HCT116 (cell line): ENCODE results near the gene RBMS1. TPM values are rescaled to one million over a fixed set of nuclear protein-coding genes. Genes with fewer than 3 reads are reported as not detected.

ENCODE experiments used
- ATAC-seq: fragments of 200-7000 bp; cut with Tn5 transposase; 2 replicates; pipeline ENCODE4 v1.9.1; 2020; ENCODE audit warnings: mild to moderate bottlenecking, moderate library complexity
- BruUV-seq: library from RNA; stranded (reverse); fragments of 400-500 nt; replicated peaks from 2 replicates; lab custom pipeline; 2021; lab: Mats Ljungman, UMichigan
- CTCF ChIA-PET: fragments of 300-600 bp; sonication (Branson Sonifier 250); formaldehyde crosslinking; loops from one replicate; lab custom pipeline; 2021; ENCODE audit warnings: antibody characterized with exemption; lab: Charles Lee
- POLR2A ChIA-PET: fragments of 300-600, 350-600 bp; sonication (Branson Sonifier 250); formaldehyde crosslinking; loops from one replicate; lab custom pipeline; 2021; ENCODE audit warnings: antibody characterized with exemption; lab: Charles Lee
- RAD21 ChIA-PET, 2 experiments: fragments of 300-600 bp; sonication (Branson Sonifier 250); formaldehyde crosslinking; loops; one replicate each; lab custom pipeline; 2023; ENCODE audit warnings: low total read pairs in 2 of 2; ENCODE audit not compliant: uncharacterized antibody in 2 of 2, unreplicated experiment in 2 of 2, low non-redundant PET in 1 of 2; lab: Charles Lee
- DNase-seq: peaks from one replicate; pipeline ENCODE4 v3.0.0-alpha.2; 2010; ENCODE audit warnings: low read depth, low spot score
- H2AFZ ChIP-seq: fragments of 200-600 bp; shearing (Covaris generic), sonication (generic); 2 replicates; pipeline ENCODE4 v1.6.1; 2017; ENCODE audit warnings: low read depth, mixed run types, mixed read lengths, antibody characterized with exemption, low read length; ENCODE audit not compliant: poor library complexity, severe bottlenecking
- H3K27ac ChIP-seq: 2 replicates; pipeline ENCODE4 v1.5.1; 2012; ENCODE audit warnings: low read depth, low read length
- H3K27me3 ChIP-seq: fragments of 200-600 bp; sonication (generic); 2 replicates; pipeline ENCODE4 v1.6.1; 2016; ENCODE audit warnings: mixed run types, low read length, mixed read lengths; ENCODE audit not compliant: insufficient read depth
- H3K36me3 ChIP-seq, 2 experiments: fragments of 200-500 bp in 1 of 2; fragments of 200-600 bp in 1 of 2; sonication (Bioruptor generic) in 1 of 2; sonication (generic) in 1 of 2; 2 replicates each; pipeline versions ENCODE4 v1.5.1 to v1.6.1; 2014 to 2016; ENCODE audit warnings: low read length in 2 of 2, inconsistent platforms in 1 of 2, mixed read lengths in 1 of 2, mixed run types in 1 of 2; ENCODE audit not compliant: insufficient read depth in 2 of 2, control insufficient read depth in 1 of 2
- H3K4me1 ChIP-seq, 2 experiments: fragments of 200-600 bp in 1 of 2; sonication (generic) in 1 of 2; 2 replicates each; pipeline versions ENCODE4 v1.5.1 to v1.6.1; 2012 to 2017; ENCODE audit warnings: low read length in 2 of 2, inconsistent platforms in 1 of 2, mild to moderate bottlenecking in 1 of 2, mixed read lengths in 1 of 2, mixed run types in 1 of 2, moderate library complexity in 1 of 2; ENCODE audit not compliant: insufficient read depth in 2 of 2, control insufficient read depth in 1 of 2
- H3K4me2 ChIP-seq: fragments of 200-600 bp; sonication (generic); 2 replicates; pipeline ENCODE4 v1.6.1; 2017; ENCODE audit warnings: mixed run types, low read length, mixed read lengths
- H3K4me3 ChIP-seq, 2 experiments: fragments of 200-600 bp in 1 of 2; sonication (generic) in 1 of 2; replicated peaks in 1 of 2; 2 replicates each; pipeline ENCODE4 v1.5.1; 2011 to 2016; ENCODE audit warnings: low read length in 2 of 2, control low read depth in 1 of 2, low read depth in 1 of 2, mild to moderate bottlenecking in 1 of 2, mixed read lengths in 1 of 2, mixed run types in 1 of 2
- H3K79me2 ChIP-seq: fragments of 200-600 bp; sonication (generic); 2 replicates; pipeline ENCODE4 v1.6.1; 2017; ENCODE audit warnings: mild to moderate bottlenecking, mixed run types, low read length, moderate library complexity, mixed read lengths; ENCODE audit not compliant: insufficient read depth
- H3K9ac ChIP-seq: fragments of 200-600 bp; sonication (generic); 2 replicates; pipeline ENCODE4 v1.6.1; 2016; ENCODE audit warnings: low read length, mixed read lengths
- H3K9me2 ChIP-seq: fragments of 200-600 bp; sonication (generic), shearing (Covaris generic); 2 replicates; pipeline ENCODE4 v1.6.1; 2017; ENCODE audit warnings: mixed run types, mild to moderate bottlenecking, moderate library complexity; ENCODE audit not compliant: insufficient read depth
- H3K9me3 ChIP-seq, 2 experiments: fragments of 200-500 bp in 1 of 2; fragments of 200-600 bp in 1 of 2; sonication (Bioruptor generic) in 1 of 2; sonication (generic) in 1 of 2; 2 replicates each; pipeline ENCODE4 v1.6.1; 2014 to 2017; ENCODE audit warnings: low read length in 2 of 2, mixed read lengths in 2 of 2, inconsistent platforms in 1 of 2, low read depth in 1 of 2, mild to moderate bottlenecking in 1 of 2, mixed run types in 1 of 2, moderate library complexity in 1 of 2; ENCODE audit not compliant: control insufficient read depth in 1 of 2, insufficient read depth in 1 of 2
- H4K20me1 ChIP-seq: fragments of 200-600 bp; sonication (generic), shearing (Covaris generic); 2 replicates; pipeline ENCODE4 v1.6.1; 2017; ENCODE audit warnings: mixed run types, mild to moderate bottlenecking, moderate library complexity; ENCODE audit not compliant: insufficient read depth
- ATF3 ChIP-seq: IDR thresholded peaks from 2 replicates; pipeline ENCODE4 v1.6.1; 2012
- CEBPB ChIP-seq: IDR thresholded peaks from 2 replicates; pipeline ENCODE4 v1.6.1; 2012; ENCODE audit warnings: low read depth
- EGR1 ChIP-seq: IDR thresholded peaks from 2 replicates; pipeline ENCODE4 v1.6.1; 2012; ENCODE audit warnings: low read depth
- EZH2 ChIP-seq: fragments of 200-600 bp; sonication (generic); IDR thresholded peaks from 2 replicates; pipeline ENCODE4 v1.6.1; 2017; ENCODE audit warnings: antibody characterized with exemption, mixed run types
- FOSL1 ChIP-seq: IDR thresholded peaks from 2 replicates; pipeline ENCODE4 v1.6.1; 2012; ENCODE audit warnings: low read depth
- JUND ChIP-seq: IDR thresholded peaks from 2 replicates; pipeline ENCODE4 v1.6.1; 2012
- POLR2A ChIP-seq: IDR thresholded peaks from 2 replicates; pipeline ENCODE4 v1.7.0; 2011; ENCODE audit warnings: borderline replicate concordance; ENCODE audit not compliant: insufficient read depth, insufficient read length; ENCODE audit errors: extremely low read depth
- POLR2AphosphoS5 ChIP-seq: IDR thresholded peaks from 2 replicates; pipeline ENCODE4 v1.6.1; 2011; ENCODE audit warnings: mild to moderate bottlenecking, low read depth, low read length, moderate library complexity
- SIN3A ChIP-seq: IDR thresholded peaks from 2 replicates; pipeline ENCODE4 v1.6.1; 2012; ENCODE audit warnings: low read depth
- SP1 ChIP-seq: IDR thresholded peaks from 2 replicates; pipeline ENCODE4 v1.6.1; 2012; ENCODE audit warnings: low read depth
- ZFX ChIP-seq: fragments of 450-650 bp; IDR thresholded peaks from 2 replicates; pipeline ENCODE4 v1.6.1; 2017
- ZNF274 ChIP-seq: fragments of 200-500 bp; sonication (Bioruptor generic); IDR thresholded peaks from 2 replicates; pipeline ENCODE4 v1.6.1; 2014; ENCODE audit warnings: mild to moderate bottlenecking, low read depth, low read length, inconsistent platforms
- intact Hi-C: fragments of 100-400 bp; cut with micrococcal nuclease; formaldehyde crosslinking; loops from 2 replicates; pipeline ENCODE4 v1.10.0; 2022
- total RNA-seq: library from RNA; stranded (reverse); gene quantifications from one replicate; pipeline ENCODE4 v1.2.1, GENCODE V29; 2021; ENCODE audit not compliant: unreplicated experiment
- TF ChIP-seq, protein P1 (sequence below): IDR thresholded peaks from 2 replicates; pipeline ENCODE4 v1.6.1; 2012

The RBMS1 gene
- total RNA-seq, 1 experiment from 2014 or later = 17.6 TPM

DNA sequence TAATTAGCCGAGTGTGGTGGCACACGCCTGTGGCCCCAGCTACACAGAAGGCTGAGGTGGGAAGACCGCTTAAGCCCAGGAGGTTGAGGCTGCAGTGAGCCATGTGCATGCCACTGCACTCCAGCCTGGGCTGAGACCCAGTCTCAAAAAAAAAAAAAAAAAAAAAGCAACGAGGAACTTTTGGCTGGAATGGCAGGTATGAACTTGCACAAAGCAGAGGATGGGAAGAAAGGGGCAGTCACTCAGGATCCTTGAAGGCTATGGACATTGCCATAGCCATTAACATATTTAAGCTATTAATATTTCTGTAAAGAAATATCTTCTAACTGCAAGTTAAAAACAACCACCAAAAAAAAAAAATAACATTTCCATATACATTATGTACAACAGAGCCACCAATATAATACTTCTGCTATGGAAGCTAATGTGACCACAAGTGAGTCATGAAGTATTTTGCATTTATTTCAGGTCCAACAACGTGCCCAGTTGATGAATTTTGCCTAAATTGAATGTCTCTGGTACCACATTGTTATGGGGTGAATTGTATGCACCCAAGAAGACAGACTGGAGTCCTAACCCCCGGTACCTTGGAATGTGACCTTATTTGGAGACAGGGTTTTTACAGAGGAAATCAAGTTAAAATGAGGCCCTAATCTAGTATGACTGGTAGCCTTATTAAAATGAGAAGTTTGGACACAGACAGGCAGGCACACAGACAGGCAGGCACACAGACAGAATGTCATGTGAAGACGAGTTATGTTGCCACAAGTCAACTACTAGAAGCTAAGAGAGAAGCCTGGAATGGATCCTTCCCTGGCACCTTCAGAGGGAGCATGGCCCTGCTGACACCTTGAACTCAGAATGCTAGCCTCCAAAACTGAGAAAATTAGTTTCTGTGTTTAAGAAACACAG lies 102.8 kb downstream of the RBMS1 start:
- CTCF ChIA-PET = no interaction called here
- H2AFZ ChIP-seq = no peak overlapping the region
- intact Hi-C loops = no loop called here
- POLR2A ChIA-PET = interaction anchor here (0.7 kb wide), 1 partner anchor 603 kb away, joined by 5 read pairs; no protein-coding TSS in a partner anchor
- H3K36me3 ChIP-seq = no peaks in the 10 kb centered on the region
- peaks cover 10 to 20% of the 10 kb centered on the region in 2 experiments for H3K4me1 ChIP-seq
- H3K9me2 ChIP-seq = no peaks in the 10 kb centered on the region
- H3K4me3 ChIP-seq = no peak overlapping the region
- no peak overlapping the region for H3K9ac ChIP-seq
- peaks cover 7% of the 10 kb centered on the region for H3K79me2 ChIP-seq
- H3K9me3 ChIP-seq = no peaks in the 10 kb centered on the region
- H3K27me3 ChIP-seq = no peaks in the 10 kb centered on the region
- H3K4me2 ChIP-seq = no peak overlapping the region
- no peak for DNase-seq
- no peak for ATAC-seq
- RAD21 ChIA-PET = no interaction called here
- H3K27ac ChIP-seq = no peak overlapping the region
- BruUV-seq = no TSS peak
- H4K20me1 ChIP-seq = no peaks in the 10 kb centered on the region
- TF ChIP-seq SIN3A = no peak
- no peak for TF ChIP-seq ATF3
- no peak for TF ChIP-seq SP1
- no peak for TF ChIP-seq ZFX
- TF ChIP-seq ZNF274 = no peak
- TF ChIP-seq JUND = no peak
- TF ChIP-seq POLR2A = no peak
- TF ChIP-seq FOSL1 = no peak
- no peak for TF ChIP-seq EZH2
- TF ChIP-seq, all 23 proteins: peak for 0

- no peak for ATAC-seq
- Histone ChIP-seq H3K27ac (no peak overlapping the region), H3K9me3 (no peaks in the 10 kb centered on the region), H3K36me3 (no peaks in the 10 kb centered on the region), H3K4me2 (no peak overlapping the region), H3K4me1 (peaks cover 10 to 17% of the 10 kb centered on the region in 2 experiments; a peak in 3 of 4 replicates), H3K9ac (no peak overlapping the region), H3K9me2 (no peaks in the 10 kb centered on the region), H3K27me3 (no peaks in the 10 kb centered on the region), H2AFZ (no peak overlapping the region), H4K20me1 (no peaks in the 10 kb centered on the region), H3K79me2 (peaks cover 4% of the 10 kb centered on the region), H3K4me3 (no peak overlapping the region)
- RAD21 ChIA-PET = no interaction called here
- intact Hi-C loops = no loop called here
- BruUV-seq = no TSS peak
- TF ChIP-seq SIN3A = no peak
- TF ChIP-seq POLR2A = no peak
- TF ChIP-seq CEBPB = no peak
- TF ChIP-seq, protein P1, sequence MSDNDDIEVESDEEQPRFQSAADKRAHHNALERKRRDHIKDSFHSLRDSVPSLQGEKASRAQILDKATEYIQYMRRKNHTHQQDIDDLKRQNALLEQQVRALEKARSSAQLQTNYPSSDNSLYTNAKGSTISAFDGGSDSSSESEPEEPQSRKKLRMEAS = no peak
- no peak for TF ChIP-seq SP1
- no peak for TF ChIP-seq POLR2AphosphoS5
- no peak for TF ChIP-seq FOSL1
- no peak for TF ChIP-seq ZFX
- TF ChIP-seq EGR1 = no peak
- POLR2A ChIA-PET = no interaction called here
- DNase-seq = no peak
- CTCF ChIA-PET = interaction anchor here (1.2 kb wide), 1 partner anchor 12 kb away, joined by 3 read pairs; no protein-coding TSS in a partner anchor
These were observed 103.7 kb downstream of the RBMS1 start for GRCh38 chr2:160389875-160390274.
